Uterus (tissue), 4 donors: Measurements from ENCODE around the gene RANBP17. TPM values are rescaled to one million over a fixed set of nuclear protein-coding genes. Genes with fewer than 3 reads are reported as not detected.

Experiments
- small RNA-seq: library from RNA; depleted of rRNA; stranded (forward); fragments of <200 nt; gene quantifications from one replicate; pipeline ENCODE3, GENCODE V24; 2016
- total RNA-seq, 4 donors: library from RNA; depleted of rRNA in 3 of 4; stranded (reverse); fragments of >200 nt in 3 of 4; gene quantifications; one replicate each; pipeline versions ENCODE4 v1.1.0 to v1.2.4, GENCODE V29; 2014 to 2023
- donor health status: DM: yes; HTN: yes; CAD: no.

RANBP17 gene
- total RNA-seq, 4 donors from 2014 or later, result 1.8 to 72.8 (median 7.6) TPM

Small RNA genes lying within 50 kb of the gene (small RNA-seq; reads per million reads assigned to genes)
- not detected for gene AC091980.1

Other genes starting within 250 kb of the RANBP17 start
- 1 to 10 TPM in 2 of 4 donors, under 1 TPM in 1, not detected in 1; 0.88 to 7.7 (median 1.2) TPM for gene GABRP, start 78.3 kb upstream of the RANBP17 start, total RNA-seq